Heart right ventricle (tissue), 16 donors: ENCODE results near the gene PGM1. TPM values are rescaled to one million over a fixed set of nuclear protein-coding genes. Genes with fewer than 3 reads are reported as not detected.
A peak's percentile ranks its signal among the peaks of the same experiment; 100 is the strongest.

Experiments used
- ATAC-seq, 8 donors: fragments of 200-7000 bp; cut with Tn5 transposase; one replicate each; pipeline ENCODE4 v1.9.1; 2020; ENCODE audit warnings: mild to moderate bottlenecking in 8 of 8, moderate library complexity in 8 of 8, moderate number of reproducible peaks in 1 of 8
- DNase-seq, 2 donors: peaks; one replicate each; pipeline ENCODE4 v3.0.0-alpha.2; 2020
- H3K27ac ChIP-seq, 10 donors: fragments of 200-600 bp; sonication (generic) in 2 of 10; one replicate each; pipeline versions ENCODE4 v1.5.0 to v1.8.0; 2020 to 2022; ENCODE audit warnings: mild to moderate bottlenecking in 3 of 10
- H3K27me3 ChIP-seq, 7 donors: fragments of 200-600 bp; one replicate each; pipeline ENCODE4 v1.8.0; 2021 to 2022; ENCODE audit warnings: mild to moderate bottlenecking in 2 of 7
- H3K36me3 ChIP-seq, 9 donors: fragments of 200-600 bp; sonication (generic) in 1 of 9; one replicate each; pipeline versions ENCODE4 v1.5.0 to v1.8.0; 2020 to 2022; ENCODE audit warnings: mild to moderate bottlenecking in 2 of 9
- H3K4me1 ChIP-seq, 9 donors: fragments of 200-600 bp; sonication (generic) in 1 of 9; one replicate each; pipeline versions ENCODE4 v1.5.0 to v1.8.0; 2020 to 2022; ENCODE audit warnings: mild to moderate bottlenecking in 4 of 9
- H3K4me3 ChIP-seq, 10 donors: fragments of 200-600 bp; sonication (generic) in 2 of 10; one replicate each; pipeline versions ENCODE4 v1.5.0 to v1.8.0; 2020 to 2022; ENCODE audit warnings: mild to moderate bottlenecking in 7 of 10, moderate library complexity in 2 of 10
- H3K9me3 ChIP-seq, 11 donors: fragments of 200-600 bp in 10 of 11; sonication (generic) in 2 of 11; one replicate each; pipeline versions ENCODE4 v1.5.0 to v1.8.0; 2013 to 2022; ENCODE audit warnings: mild to moderate bottlenecking in 2 of 11, control low read depth in 1 of 11, moderate library complexity in 1 of 11
- WGBS, 2 donors: extraction: QIAGEN DNeasy Blood & Tissue Kit; methylation state at CpG; one replicate each; pipeline ENCODE4 v1.1.7; 2013; ENCODE audit warnings: inconsistent platforms in 1 of 2; 5-methylcytosine and 5-hydroxymethylcytosine counted together
- intact Hi-C, 10 donors: fragments of 100-400 bp; cut with DNase I; formaldehyde crosslinking; loops; one replicate each; pipeline versions ENCODE4 v1.11.1 to v1.14.2; 2022
- polyA plus RNA-seq, 2 donors: library from polyadenylated mRNA; stranded (reverse); fragments of 200-250 nt; gene quantifications; one replicate each; pipeline ENCODE4 v1.2.3, GENCODE V29; 2013
- total RNA-seq, 10 donors: library from RNA; stranded (reverse); fragmentation: NEBNext Ultra II Directional in 3 of 10; extraction: Animal tissue kit (Norgen Biotek cat#: 25700) in 3 of 10; gene quantifications; one replicate each; pipeline versions ENCODE4 v1.2.1 to v1.2.4, GENCODE V29; 2021 to 2023
- TF ChIP-seq, protein P1 (sequence below), 9 donors: fragments of 200-600 bp; sonication (generic) in 2 of 9; IDR thresholded peaks; one replicate each; pipeline versions ENCODE4 v1.5.0 to v1.8.0; 2021 to 2022; ENCODE audit warnings: antibody characterized with exemption in 9 of 9, mild to moderate bottlenecking in 5 of 9, moderate library complexity in 1 of 9
- donor health status: Arrhythmogenic right ventricular cardiomyopathy.
- donor health status: ischemic (EF 13 %, LVEDD 7.1; RV severe dilation, severe dysfunction).
- donor health status: healthy with polysubstance abuse.
- donor health status: DM: no; HTN: yes; CAD: no.
- donor health status: DM: no; HTN: no; CAD: no.
- donor health status: ischemic (EF 25% LVEDD 6.9; RV normal size, moderate dysfunction).
- donor health status: ischemic (EF 25% LVEDD 5.7; RV mildly dilated, moderate dysfunction).
- donor health status: healthy.
- donor health status: DM: yes; HTN: yes; CAD: no.
- donor health status: Ischemic cardiomyopathy.
- donor health status: ischemic (EF 35%, LVEDD 5.7; RV mildly dilated, moderate dysfunction).
- donor health status: nonischemic (EF 11% LVEDD 7.7; RV severe dilation, severe dysfunction).
- donor health status: DM: yes; HTN: yes; CAD: no.
- donor health status: PGD.
- donor health status: ischemic (EF 29% LVEDD 5.4; RV normal size, mild dysfunction).
- donor health status: nonischemic (EF 23%, LVEDD 6.1; RV moderate dilation, normal function).

The PGM1 gene
- total and polyA plus RNA-seq, 12 donors: 20.4 to 363 (median 251) TPM

GRCh38 chr1:63619558-63619957, 26.3 kb downstream of the PGM1 start:
- no peak for ATAC-seq
- no peak for DNase-seq
- TF ChIP-seq, protein P1, sequence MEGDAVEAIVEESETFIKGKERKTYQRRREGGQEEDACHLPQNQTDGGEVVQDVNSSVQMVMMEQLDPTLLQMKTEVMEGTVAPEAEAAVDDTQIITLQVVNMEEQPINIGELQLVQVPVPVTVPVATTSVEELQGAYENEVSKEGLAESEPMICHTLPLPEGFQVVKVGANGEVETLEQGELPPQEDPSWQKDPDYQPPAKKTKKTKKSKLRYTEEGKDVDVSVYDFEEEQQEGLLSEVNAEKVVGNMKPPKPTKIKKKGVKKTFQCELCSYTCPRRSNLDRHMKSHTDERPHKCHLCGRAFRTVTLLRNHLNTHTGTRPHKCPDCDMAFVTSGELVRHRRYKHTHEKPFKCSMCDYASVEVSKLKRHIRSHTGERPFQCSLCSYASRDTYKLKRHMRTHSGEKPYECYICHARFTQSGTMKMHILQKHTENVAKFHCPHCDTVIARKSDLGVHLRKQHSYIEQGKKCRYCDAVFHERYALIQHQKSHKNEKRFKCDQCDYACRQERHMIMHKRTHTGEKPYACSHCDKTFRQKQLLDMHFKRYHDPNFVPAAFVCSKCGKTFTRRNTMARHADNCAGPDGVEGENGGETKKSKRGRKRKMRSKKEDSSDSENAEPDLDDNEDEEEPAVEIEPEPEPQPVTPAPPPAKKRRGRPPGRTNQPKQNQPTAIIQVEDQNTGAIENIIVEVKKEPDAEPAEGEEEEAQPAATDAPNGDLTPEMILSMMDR (IDR thresholded peaks at IDR 0.05): no peak
- peaks cover 0 to 49% (median 33%) of the 10 kb centered on the region in 9 donors for H3K4me1 ChIP-seq
- intact Hi-C loops: loop anchor here in 9 of 10 donors (2.0 to 10.0 kb wide), 6 partner anchors 513 to 628 kb away; no protein-coding TSS in a partner anchor
- WGBS, 2 donors: 74 to 94% methylated on average over 4 of the region's 4 CpGs
- no peaks in the 10 kb centered on the region for H3K9me3 ChIP-seq
- no peak overlapping the region for H3K27ac ChIP-seq
- no peaks in the 10 kb centered on the region for H3K36me3 ChIP-seq
- no peak overlapping the region for H3K4me3 ChIP-seq
- H3K27me3 ChIP-seq: no peaks in the 10 kb centered on the region

DNA sequence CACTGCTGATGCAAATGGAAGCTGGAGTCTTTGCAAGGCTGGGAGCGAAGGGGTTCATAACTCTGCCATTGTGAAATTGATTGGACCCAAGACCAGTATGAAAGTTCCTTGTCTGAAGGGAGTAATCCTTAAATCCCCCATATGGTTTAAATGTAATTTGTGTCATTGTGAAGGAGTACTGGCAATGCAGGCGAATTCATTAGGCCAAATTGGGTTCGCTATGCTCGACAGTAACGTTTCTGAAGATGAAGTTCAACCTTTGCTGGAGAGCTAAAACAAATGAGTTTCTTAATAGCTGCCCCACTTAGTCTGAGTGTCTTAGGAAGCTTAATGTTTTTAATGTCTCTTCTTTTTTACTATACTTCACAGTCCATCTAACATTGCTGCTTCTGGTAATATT, 27.5 kb downstream of the PGM1 start:
- WGBS, 2 donors: 95% methylated on average over 5 of the region's 5 CpGs
- H3K36me3 ChIP-seq: no peaks in the 10 kb centered on the region
- H3K27ac ChIP-seq: peak overlapping the region in 6 of 10 donors; percentile 13 to 57 (median 34)
- no peaks in the 10 kb centered on the region for H3K27me3 ChIP-seq
- no peak for DNase-seq
- TF ChIP-seq, protein P1 (IDR thresholded peaks at IDR 0.05): no peak
- peaks cover 0 to 56% (median 36%) of the 10 kb centered on the region in 9 donors for H3K4me1 ChIP-seq
- intact Hi-C loops: loop anchor here in 1 of 10 donors (5.0 kb wide), 1 partner anchor 612 kb away; no protein-coding TSS in a partner anchor
- no peak overlapping the region for H3K4me3 ChIP-seq
- ATAC-seq: no peak
- H3K9me3 ChIP-seq: no peaks in the 10 kb centered on the region

- Histone ChIP-seq H3K4me3 (no peak overlapping the region), H3K27ac (peak overlapping the region in 7 of 10 donors; percentile 15 to 57 (median 34)), H3K9me3 (no peaks in the 10 kb centered on the region), H3K27me3 (no peaks in the 10 kb centered on the region), H3K36me3 (no peaks in the 10 kb centered on the region), H3K4me1 (peaks cover 0 to 57% (median 37%) of the 10 kb centered on the region in 9 donors)
- intact Hi-C loops: loop anchor here in 1 of 10 donors (5.0 kb wide), 1 partner anchor 611 kb away; no protein-coding TSS in a partner anchor
- TF ChIP-seq, protein P1 (IDR thresholded peaks at IDR 0.05): no peak
- ATAC-seq: peak in 5 of 8 donors; percentile 24 to 64 (median 59)
- peak; percentile 14 to 23 for DNase-seq
- 55% methylated on average over 3 of the region's 3 CpGs for WGBS, 2 donors
Measured at GRCh38 chr1:63621075-63621474, 27.9 kb downstream of the PGM1 start.

DNA sequence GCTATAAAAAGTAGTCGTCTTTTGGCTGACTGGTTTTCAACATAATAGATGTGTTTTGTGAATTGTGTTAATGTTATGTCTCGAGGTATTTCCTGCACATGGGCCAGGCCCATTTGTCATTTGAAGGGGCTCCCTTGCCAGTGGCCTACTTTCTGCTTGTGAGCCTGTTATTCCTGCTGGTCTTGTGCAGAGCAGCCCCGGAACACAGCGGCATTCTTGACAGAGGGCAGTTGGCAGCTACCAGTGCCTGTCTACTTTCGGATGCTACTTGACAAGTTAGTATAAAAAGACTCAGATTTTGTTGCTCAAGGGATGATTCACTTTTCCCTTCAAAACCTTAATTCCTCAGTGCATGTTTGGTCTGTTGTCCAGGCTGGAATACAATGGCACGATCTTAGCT, 28.5 kb downstream of the PGM1 start:
- DNase-seq: peak; percentile 16 to 27
- Histone ChIP-seq H3K27ac (peak overlapping the region in 7 of 10 donors; percentile 11 to 57 (median 34)), H3K4me1 (peaks cover 0 to 57% (median 39%) of the 10 kb centered on the region in 9 donors), H3K9me3 (no peaks in the 10 kb centered on the region), H3K36me3 (no peaks in the 10 kb centered on the region), H3K27me3 (no peaks in the 10 kb centered on the region), H3K4me3 (no peak overlapping the region)
- peak; percentile 42 to 85 (median 65) for ATAC-seq
- intact Hi-C loops: loop anchor here in 1 of 10 donors (5.0 kb wide), 1 partner anchor 611 kb away; no protein-coding TSS in a partner anchor
- TF ChIP-seq, protein P1 (IDR thresholded peaks at IDR 0.05): no peak
- 51 to 60% methylated on average over 6 of the region's 6 CpGs for WGBS, 2 donors
